GM12872 (cell line): ENCODE measurements around the gene RPL3.

Experiments
- TF ChIP-seq, protein P1 (sequence below): IDR thresholded peaks from 3 replicates; pipeline ENCODE4 v1.5.1; 2011; ENCODE audit warnings: low read depth, mild to moderate bottlenecking, low read length, moderate library complexity; ENCODE audit not compliant: insufficient read depth

RPL3 gene

DNA sequence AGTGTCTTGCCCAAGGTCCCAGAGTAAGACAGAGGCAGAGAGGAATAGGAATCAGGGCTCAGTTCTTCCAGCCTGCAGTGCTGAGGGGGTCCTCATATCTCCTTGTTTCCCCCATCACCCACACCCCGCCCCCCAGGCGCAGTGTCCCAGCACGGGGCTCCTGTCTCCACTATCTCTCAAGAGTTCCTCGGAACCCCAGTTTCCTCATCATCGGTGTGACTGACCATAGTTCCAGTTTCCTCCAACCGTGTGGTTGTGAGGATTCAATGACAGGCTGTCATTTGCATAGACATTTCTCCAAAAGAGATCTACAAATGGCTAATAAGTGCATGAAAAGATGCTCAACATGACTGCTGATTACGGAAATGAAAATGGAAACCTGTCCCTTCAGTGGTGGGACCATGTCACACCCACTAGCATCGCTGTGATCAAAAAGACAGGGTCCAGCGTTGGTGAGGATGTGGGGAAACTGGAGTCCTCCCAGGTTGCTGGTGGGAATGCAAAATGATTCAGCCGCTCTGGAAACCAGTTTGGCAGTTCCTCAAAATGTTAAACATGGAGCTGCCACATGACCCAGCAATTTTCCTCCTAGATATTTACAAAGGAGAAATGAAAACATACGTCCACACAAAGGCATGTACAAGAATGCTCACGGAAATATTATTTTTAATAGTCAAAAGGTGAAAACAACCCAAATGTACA is 42.8 kb downstream of the RPL3 start:
- TF ChIP-seq, protein P1, sequence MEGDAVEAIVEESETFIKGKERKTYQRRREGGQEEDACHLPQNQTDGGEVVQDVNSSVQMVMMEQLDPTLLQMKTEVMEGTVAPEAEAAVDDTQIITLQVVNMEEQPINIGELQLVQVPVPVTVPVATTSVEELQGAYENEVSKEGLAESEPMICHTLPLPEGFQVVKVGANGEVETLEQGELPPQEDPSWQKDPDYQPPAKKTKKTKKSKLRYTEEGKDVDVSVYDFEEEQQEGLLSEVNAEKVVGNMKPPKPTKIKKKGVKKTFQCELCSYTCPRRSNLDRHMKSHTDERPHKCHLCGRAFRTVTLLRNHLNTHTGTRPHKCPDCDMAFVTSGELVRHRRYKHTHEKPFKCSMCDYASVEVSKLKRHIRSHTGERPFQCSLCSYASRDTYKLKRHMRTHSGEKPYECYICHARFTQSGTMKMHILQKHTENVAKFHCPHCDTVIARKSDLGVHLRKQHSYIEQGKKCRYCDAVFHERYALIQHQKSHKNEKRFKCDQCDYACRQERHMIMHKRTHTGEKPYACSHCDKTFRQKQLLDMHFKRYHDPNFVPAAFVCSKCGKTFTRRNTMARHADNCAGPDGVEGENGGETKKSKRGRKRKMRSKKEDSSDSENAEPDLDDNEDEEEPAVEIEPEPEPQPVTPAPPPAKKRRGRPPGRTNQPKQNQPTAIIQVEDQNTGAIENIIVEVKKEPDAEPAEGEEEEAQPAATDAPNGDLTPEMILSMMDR = no peak

DNA sequence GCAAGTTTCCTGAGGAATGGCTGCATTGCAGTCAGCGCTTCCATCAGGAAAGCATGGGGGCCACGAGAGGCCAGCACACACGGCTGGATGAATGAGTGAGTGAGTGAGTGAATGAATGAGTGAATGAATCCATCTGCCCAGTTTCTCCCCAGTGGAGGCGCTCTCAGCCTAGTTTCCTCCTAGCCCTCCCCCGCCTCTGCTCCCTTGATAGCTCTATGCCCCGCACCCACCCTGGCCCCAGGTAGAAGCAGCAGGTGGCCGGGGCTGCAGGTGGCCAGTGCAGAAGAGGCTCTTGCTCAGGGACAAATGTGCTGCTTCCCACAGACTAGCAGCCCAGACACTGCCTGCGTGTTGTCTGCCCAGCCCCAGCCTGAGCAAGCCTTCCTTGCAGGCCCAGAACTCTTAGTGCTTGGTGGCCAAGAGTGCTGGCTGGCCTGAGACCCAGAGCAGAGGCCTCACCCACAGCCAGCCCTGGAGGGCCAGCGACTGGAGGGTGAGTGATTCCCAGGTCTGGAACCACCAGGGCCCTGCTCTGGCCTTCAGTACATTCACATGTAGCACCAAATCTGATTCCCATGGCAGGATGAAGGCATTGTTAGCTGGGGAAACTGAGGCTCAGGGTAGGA is 43.5 kb downstream of the RPL3 start:
- TF ChIP-seq, protein P1 = no peak

DNA sequence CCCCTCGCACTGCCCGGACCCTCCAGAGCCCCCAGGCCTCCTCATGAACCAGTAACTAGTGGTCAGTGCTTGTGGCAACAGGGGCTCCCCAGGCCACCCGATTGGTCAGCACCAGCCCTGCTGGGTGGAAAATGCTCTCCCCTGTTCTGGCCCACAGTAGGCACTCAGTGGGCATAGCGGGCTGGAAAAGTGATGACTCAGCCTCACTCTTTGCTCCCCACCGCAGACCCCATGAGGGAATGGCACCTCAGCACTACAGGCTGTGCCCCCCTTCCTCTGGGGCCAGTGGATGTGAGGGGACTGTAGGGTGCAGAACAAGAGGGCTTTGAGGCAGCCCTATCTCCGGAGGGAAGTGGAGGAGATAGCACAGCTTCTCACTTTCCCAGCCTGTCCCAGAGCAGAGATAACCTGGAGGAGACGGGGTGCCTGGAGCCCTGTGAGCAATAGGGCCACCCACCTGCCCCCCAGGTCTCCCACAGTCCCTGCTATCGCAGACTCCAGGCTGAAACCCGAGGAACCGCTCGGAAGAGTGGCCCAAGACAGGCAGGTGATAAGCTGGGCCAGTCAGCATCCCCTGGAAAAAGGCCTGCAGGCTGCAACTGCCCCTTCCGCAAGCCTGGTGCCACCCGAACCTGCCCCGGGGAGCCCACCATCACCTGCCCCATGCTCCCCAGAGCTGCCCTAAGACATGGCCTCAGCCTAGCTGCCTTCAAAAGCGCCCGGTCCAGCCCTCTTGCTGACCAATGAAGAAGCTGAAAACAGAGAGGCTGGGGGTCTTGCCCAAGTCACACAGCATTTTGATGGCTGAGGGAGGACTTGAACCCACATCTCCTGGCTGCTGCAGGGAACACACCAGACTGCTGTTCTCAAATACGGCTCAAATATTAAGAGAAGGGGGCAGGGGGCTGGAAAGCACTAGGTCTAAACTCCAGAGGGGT is 45.2 kb downstream of the RPL3 start:
- TF ChIP-seq, protein P1 = no peak

DNA sequence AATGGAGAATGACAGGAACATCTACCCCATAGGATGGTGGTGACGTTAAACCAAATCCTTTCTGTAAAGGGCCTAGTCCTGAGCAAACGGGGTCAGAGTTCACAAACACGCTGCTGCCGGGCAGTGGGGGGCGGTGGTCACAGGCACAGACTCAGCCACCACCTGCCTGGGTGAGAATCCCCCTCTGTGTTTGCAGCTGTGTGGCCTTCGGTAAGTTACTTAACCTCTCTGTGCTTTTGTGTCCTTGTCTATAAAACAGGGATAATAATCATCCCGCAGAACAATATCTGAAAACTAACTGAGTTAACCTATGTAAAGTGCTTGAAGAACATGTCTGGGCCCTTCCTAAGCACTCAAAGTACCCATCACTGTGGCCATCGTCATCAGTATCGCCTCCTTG is 48.6 kb downstream of the RPL3 start:
- TF ChIP-seq, protein P1 = no peak

DNA sequence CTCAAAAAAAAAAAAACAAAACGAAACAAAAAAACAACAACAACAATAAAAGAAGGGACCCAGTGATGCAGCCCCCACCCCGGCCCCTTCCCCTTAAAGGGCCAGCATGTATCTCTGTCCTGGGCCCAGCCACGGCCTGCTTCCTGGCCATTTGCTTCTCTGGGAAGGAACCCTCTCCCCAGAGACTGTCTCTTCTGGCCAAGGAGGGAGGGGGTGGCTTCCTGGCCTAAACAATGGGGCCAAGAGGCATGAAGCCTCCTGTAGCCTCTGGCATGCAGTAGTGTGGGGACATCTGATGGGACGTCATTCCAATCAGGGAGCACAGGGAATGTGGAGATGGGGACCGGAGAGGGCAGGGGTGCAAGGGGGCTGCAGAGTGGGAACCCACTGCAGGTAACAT is 49.1 kb downstream of the RPL3 start:
- TF ChIP-seq, protein P1 = no peak

DNA sequence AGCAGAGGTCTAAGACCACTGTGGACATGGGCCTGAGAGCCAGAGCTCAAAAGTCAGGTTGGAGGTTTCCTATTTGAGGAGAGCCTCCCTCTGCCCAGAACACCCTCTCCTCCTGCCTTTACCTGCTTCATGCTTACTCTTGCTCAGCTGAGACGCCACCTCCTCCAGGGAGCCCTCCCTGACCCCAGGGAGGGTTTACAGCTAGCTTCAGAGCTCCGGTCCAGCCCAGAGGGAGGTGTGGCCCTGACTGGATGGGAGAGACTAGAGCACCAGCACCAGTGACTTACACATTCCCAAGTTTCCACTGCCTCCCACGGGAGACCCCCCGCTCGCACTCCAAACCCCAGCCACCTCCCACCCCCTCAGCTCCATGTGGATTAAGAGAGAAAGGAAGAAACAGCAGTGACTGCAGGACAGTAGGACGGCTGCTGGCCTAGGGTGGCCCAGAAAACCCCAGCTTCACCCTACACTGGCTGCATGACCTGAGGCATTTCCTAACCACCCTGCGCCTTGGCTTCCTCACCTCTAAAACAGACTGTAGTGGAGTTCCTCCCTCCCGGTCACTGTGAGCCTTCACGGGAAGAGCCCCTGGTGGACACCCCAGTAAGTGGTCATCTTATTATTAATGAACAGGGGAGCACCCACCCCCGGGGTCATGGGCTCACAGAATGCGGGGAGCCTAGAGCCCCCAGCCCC is 50.2 kb downstream of the RPL3 start:
- TF ChIP-seq, protein P1 = no peak
